ENCODE measurements around the gene KRT86.
A peak's percentile ranks its signal among the peaks of the same experiment; 100 is the strongest.
"Not testable (repeated sequence)": the region's sequence is repeated elsewhere in the genome, so short reads cannot be mapped to it uniquely, and the experiment has no call there.

Gene KRT86

GRCh38 chr12:52238916-52239646 lies 35.4 kb upstream of the KRT86 start:
- DNase-seq = no peak

- DNase-seq = no peak
Measured at GRCh38 chr12:52239767-52240166, 34.7 kb upstream of the KRT86 start.

GRCh38 chr12:52240247-52240646 lies 34.2 kb upstream of the KRT86 start:
- DNase-seq = not testable (repeated sequence)

- DNase-seq = no peak
Measured at GRCh38 chr12:52241205-52241842, 33.1 kb upstream of the KRT86 start.

DNA sequence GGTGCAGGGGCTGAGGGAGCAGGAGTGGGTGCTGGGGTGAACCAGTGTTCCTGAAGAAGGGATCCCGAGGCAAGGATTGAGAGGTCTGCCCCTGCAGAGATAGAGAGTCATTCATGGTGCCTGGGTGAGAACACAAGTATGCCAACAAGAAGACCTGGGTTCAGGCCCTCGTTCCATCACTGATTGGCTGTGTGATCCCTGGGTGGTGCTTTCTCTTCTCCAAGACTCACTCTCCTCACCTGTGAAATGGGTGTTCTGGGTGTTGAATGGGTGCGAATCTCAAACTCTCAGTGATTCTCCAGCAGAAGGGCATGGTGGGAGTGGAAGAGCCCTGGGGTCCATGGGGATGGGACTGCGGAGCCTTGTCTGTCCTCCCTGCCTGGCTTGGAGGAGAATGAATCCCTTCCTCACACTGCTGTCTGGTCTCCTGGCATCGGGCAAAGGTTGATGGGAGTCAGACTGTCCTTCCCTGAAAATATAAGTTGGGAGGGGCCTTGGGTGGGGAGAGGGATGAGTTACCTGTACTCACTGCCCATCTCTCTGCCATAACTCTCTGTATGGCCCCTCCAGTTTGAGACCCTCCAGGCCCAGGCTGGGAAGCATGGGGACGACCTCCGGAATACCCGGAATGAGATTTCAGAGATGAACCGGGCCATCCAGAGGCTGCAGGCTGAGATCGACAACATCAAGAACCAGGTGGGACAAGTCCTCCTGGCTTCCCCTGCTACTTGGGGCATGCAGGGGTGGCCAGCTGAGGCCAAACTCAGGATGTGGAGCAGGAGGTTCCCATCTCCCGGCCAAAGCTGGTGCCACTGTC lies 31.8 kb upstream of the KRT86 start:
- DNase-seq = no peak

- DNase-seq = no peak
Measured at GRCh38 chr12:52243259-52243855, 31.1 kb upstream of the KRT86 start.

- DNase-seq = peak; percentile 8
Measured at GRCh38 chr12:52243856-52244614, 30.4 kb upstream of the KRT86 start.

DNA sequence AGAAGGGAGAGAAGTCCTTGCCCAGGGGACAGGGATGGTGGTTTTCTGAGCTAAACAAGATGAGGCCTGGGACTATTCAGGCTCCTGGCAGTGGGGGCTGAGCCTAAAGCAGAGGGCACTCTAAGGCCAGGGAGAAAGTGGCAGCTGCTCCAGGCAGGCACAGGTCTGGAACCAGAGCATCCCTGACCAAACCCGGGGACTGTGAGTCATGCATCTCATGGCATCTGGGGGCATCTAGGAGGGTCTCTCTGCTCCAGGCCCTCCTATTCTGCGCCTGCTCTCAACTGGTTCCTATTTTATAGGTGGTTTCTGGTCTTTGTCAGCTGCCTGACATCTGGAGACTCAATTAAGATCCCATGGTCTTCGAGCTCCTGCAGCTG lies 29.8 kb upstream of the KRT86 start:
- no peak for DNase-seq

DNA sequence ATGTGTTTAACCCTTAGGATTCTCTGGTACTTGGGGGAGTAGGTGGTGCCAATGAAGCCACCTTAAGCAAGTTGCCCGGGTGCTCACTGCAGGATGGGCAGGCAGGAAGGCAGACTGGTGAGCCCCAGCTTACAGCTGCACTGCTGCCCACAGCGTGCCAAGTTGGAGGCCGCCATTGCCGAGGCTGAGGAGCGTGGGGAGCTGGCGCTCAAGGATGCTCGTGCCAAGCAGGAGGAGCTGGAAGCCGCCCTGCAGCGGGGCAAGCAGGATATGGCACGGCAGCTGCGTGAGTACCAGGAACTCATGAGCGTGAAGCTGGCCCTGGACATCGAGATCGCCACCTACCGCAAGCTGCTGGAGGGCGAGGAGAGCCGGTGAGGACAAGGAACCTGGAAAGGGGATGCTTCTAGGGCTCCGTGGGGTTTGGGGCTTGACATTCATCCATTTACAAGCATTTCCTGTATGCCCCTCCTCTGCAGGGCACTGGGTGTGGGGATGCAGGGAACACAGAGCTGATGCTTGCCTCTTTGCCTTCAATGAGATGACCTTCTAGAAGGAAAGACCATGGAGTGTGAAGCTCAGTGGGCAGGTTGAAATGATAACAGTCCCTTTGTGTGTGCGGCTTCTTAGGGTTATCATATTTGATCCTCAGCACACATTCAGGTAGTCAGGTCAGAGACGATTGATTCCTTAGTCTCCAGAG lies 29.0 kb upstream of the KRT86 start:
- DNase-seq = no peak

DNA sequence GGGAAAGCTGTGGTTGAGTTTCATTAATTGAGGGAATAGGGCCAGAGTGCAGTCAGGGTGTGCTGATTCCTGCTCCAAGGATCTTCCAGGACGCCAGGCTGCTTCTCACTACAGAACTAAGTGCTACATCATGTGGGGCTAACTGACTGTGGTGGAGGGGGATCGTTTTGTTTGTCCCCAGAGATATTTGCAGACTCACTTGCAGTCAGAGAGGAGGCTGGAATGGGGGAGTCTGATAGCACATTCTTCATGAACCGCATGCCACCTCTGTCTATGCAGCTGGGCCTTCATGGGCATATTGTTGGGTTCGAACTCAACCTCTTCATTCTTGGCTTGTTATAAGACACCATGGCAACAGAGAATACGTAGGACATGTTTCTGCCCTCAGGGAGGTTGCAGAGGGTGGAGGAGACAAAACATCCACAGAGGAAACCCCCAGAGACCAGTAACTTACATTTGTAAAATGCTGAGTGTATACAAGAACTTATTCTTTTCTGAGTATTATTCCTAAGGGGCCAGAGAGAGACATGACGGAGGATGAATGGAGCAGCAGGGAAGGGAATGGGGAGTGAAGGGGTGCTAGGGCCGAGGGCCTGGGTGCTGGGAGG lies 28.4 kb upstream of the KRT86 start:
- DNase-seq = no peak

DNA sequence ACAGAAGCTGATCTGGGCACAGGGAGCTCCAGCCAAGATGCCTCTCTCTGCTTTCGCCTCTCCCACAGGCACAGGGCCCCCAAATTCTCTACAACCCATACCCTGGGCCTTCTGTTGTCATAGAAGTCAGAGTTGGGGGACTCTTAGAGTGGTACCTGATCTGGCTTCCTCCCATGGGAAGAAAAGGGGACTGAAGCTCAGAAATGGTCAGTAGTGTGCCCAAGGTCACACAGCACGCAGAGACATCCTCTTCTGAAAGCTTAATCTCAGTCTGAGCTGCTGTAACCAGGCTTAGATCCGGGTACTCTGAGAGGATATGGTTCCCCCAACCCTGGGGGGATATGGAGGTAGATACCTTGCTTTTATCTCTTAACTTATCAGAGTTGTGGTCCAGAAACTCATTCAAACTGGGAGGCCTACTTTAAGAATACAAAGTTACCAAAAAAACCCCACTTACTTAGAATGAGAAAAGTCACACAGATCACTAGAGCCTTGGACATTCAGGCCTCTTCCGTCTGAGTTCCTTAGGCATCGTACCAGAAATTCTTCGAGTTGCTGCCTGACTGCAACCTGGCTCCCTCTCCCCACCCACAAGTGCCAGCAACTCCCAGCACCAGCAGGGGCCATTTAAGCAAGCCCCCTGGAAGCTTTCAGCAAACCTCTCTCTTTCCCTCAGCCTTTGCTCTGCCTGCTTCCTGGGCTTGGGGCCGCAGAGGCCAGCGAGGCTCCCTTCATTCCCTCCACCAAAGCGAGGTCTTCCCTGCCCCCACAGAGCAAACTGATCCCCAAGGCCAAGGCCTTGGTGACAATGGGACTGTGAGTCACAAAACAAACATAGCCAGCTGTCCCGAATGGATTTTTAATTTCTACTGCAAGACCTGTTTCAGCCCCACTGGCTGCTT lies 27.5 kb upstream of the KRT86 start:
- no peak for DNase-seq

- no peak for DNase-seq
Measured at GRCh38 chr12:52247622-52248540, 26.6 kb upstream of the KRT86 start.

DNA sequence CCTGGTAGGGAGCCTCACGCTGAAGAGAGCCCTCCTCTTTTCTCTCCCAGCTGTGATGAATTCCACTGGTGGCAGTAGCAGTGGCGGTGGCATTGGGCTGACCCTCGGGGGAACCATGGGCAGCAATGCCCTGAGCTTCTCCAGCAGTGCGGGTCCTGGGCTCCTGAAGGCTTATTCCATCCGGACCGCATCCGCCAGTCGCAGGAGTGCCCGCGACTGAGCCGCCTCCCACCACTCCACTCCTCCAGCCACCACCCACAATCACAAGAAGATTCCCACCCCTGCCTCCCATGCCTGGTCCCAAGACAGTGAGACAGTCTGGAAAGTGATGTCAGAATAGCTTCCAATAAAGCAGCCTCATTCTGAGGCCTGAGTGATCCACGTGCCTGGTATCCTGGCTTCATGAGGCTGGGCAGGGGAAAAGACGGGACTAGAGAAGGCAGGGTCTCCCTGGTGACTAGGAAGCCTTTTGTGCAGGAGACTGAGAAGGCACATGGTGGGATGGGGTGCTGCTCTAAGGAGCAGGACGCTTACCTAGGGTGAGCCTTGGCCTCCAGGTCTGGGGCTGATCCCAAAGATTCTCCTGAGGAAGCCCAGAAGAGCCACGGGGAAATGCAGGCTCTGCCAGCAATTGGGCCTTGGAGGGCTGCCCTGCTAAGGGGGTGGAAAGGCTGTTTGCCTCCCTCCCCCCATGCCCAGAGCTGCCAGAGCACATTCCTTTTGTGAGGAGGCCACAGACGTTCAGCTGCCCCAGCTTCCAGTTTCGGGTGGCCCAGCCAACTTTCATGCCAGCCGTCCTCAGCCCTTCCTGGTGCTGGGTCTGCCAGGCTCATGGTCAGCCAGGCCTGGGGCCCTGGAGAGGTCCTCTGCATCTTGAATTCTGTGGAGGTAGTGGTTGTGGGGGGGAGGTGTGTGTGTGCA lies 25.6 kb upstream of the KRT86 start:
- no peak for DNase-seq

- no peak for DNase-seq
Measured at GRCh38 chr12:52249511-52250047, 24.9 kb upstream of the KRT86 start.

GRCh38 chr12:52250048-52250990 lies 24.1 kb upstream of the KRT86 start:
- no peak for DNase-seq

DNA sequence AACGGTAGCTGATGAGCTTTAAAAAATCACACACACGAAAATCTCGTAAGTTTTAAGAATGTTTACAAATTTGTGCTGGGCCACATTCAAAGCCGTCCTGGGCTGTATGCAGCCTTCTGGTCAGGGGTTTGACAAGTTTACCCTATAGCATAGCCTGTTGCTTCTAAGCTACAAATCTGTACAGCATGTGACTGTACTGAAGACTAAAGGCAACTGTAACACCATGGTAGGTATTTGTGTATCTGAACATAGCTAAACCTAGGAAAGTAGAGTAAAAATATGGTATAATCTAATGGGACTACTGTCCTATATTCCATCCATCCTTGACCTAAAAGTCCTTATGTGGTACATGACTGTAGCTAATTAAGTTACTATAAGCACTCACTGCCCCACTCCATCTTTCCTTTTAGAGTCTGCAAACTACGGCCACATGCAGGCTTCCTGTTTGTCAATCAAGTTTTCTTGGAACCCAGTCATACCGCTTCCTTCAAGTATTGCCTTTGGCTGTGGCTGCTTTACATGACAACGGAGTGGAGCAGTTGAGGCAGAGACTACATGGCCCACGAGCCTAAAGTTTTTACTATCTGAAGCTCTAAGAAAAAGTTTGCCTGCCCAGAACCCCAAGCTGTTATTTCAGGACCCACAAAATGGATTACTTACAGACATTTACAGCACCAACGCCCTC lies 22.9 kb upstream of the KRT86 start:
- DNase-seq = no peak

All from NK-92 treated with Interleukin-12 subunit alpha and Interleukin-12 subunit beta, amount 100 ng/mL, for 24 hours (cell line).